ENCODE measurements around the gene PIGN. TPM values are rescaled to one million over a fixed set of nuclear protein-coding genes. Genes with fewer than 3 reads are reported as not detected.

Gene PIGN
- total RNA-seq, 2 experiments from 2014 or later, result 9.6 to 11.7 TPM

DNA sequence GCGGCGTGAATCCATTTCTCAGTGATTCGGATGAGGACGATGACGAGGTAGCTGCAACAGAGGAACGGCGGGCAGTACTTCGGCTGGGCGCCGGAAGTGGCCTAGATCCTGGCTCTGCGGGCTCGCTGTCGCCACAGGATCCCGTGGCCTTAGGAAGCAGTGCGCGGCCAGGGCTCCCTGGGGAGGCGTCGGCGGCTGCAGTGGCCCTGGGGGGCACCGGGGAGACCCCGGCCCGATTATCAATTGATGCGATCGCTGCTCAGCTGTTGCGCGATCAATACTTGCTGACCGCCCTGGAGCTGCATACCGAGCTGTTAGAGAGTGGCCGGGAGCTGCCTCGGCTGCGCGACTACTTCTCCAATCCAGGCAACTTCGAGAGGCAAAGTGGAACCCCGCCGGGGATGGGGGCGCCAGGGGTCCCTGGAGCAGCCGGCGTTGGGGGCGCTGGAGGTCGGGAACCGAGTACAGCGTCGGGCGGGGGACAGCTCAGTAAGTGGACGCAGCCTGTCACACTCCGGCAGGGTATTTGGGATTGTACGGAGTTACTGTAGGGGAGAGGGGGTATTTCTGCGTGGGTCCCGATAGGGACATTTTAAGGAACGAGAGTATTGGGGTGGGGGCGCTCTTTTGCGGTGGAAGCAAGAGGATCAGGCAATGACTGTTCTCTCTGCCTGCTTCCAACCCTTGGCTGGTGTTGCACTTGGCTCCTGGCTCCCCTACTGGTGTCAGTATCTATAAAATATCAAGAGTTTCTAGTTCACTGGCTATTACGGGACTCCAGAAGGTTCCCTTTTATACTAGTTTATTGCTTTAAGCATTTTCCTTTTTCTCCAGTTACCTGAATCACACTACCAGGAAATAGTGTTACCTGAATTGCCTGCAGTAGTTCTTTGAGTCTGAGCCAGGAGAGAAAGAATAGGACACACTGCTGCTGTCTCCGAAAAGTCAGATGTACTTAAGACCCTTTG lies 971 bp upstream of the PIGN start:
- intact Hi-C loops (cut with DNase I, micrococcal nuclease), result loop anchor here (2.0 to 10.0 kb wide), 7 partner anchors 15 to 1787 kb away; partner anchors contain the start of genes PHLPP1 (in 2 of the 2), KDSR (in 1 of the 2), SERPINB8 (in 1 of the 2) and VPS4B (in 1 of the 2)
- Mint-ChIP-seq H3K4me3 (peak overlapping the region; percentile 97), H3K9me3 (no peaks in the 10 kb centered on the region), H3K27me3 (no peaks in the 10 kb centered on the region), H3K27ac (peak overlapping the region; percentile 95), H3K4me1 (ENCODE audit: low read depth) (peaks cover 80% of the 10 kb centered on the region), H3K36me3 (ENCODE audit: low read depth) (peaks cover 47% of the 10 kb centered on the region)
- Histone ChIP-seq H3K4me3 (ENCODE audit: low read length) (peak overlapping the region; percentile 76), H3K27ac (ENCODE audit: low read depth in 1 of 2, low read length in 2 of 2) (peak overlapping the region; percentile 0 to 40), H3K9me3 (ENCODE audit: control insufficient read depth in 1 of 2, insufficient read depth in 1 of 2, low read length in 2 of 2) (no peaks in the 10 kb centered on the region), H3K27me3 (ENCODE audit: control insufficient read depth in 1 of 2, insufficient read depth in 2 of 2, low read length in 2 of 2) (no peaks in the 10 kb centered on the region), H3K36me3 (ENCODE audit: insufficient read depth, low read length) (no peaks in the 10 kb centered on the region), H3K4me1 (ENCODE audit: insufficient read depth, low read length) (peaks cover 29% of the 10 kb centered on the region)
- no peak for TF ChIP-seq CTCF (IDR thresholded peaks at IDR 0.05)
- ChIA-PET CTCF (interaction anchor here (1.0 to 1.8 kb wide), 4 partner anchors 10 to 61 kb away, joined by 3 to 6 read pairs (median 3); no protein-coding TSS in a partner anchor), POLR2A (interaction anchor here (0.5 to 2.5 kb wide), 17 partner anchors 8 to 1180 kb away, joined by 3 to 17 read pairs (median 4); partner anchors contain the start of genes KDSR, PHLPP1 and ZCCHC2)
- DNase-seq (peak in 10 of 14 experiments; percentile 5 to 52 (median 20)), ATAC-seq (ENCODE audit: poor library complexity) (no peak)

- intact Hi-C loops (cut with DNase I, micrococcal nuclease), result loop anchor here (5.0 to 10.0 kb wide), 6 partner anchors 341 to 1788 kb away; partner anchors contain the start of genes PHLPP1 (in 2 of the 2), KDSR (in 1 of the 2), SERPINB8 (in 1 of the 2) and VPS4B (in 1 of the 2)
Measured at GRCh38 chr18:62186499-62186773, 420 bp downstream of the PIGN start.

More at GRCh38 chr18:62186499-62186773, 420 bp downstream of the PIGN start:
- Mint-ChIP-seq H3K36me3 (ENCODE audit: low read depth) (peaks cover 36% of the 10 kb centered on the region), H3K27me3 (no peaks in the 10 kb centered on the region), H3K4me3 (peak overlapping the region; percentile 97), H3K27ac (peak overlapping the region; percentile 95), H3K4me1 (ENCODE audit: low read depth) (peaks cover 66% of the 10 kb centered on the region), H3K9me3 (no peaks in the 10 kb centered on the region)
- Histone ChIP-seq H3K36me3 (ENCODE audit: insufficient read depth, low read length) (no peaks in the 10 kb centered on the region), H3K27ac (ENCODE audit: low read depth in 1 of 2, low read length in 2 of 2) (peak overlapping the region; percentile 66 to 78), H3K9me3 (ENCODE audit: control insufficient read depth in 1 of 2, insufficient read depth in 1 of 2, low read length in 2 of 2) (no peaks in the 10 kb centered on the region), H3K4me1 (ENCODE audit: insufficient read depth, low read length) (peaks cover 27% of the 10 kb centered on the region), H3K4me3 (ENCODE audit: low read length) (peak overlapping the region; percentile 76), H3K27me3 (ENCODE audit: control insufficient read depth in 1 of 2, insufficient read depth in 2 of 2, low read length in 2 of 2) (no peaks in the 10 kb centered on the region)
- ChIA-PET CTCF (interaction anchor here (1.8 kb wide), 1 partner anchor 63 kb away, joined by 6 read pairs; no protein-coding TSS in a partner anchor), POLR2A (interaction anchor here (0.5 to 2.5 kb wide), 12 partner anchors 9 to 1181 kb away, joined by 3 to 17 read pairs (median 4); partner anchors contain the start of genes KDSR, PHLPP1 and ZCCHC2)
- ATAC-seq (ENCODE audit: poor library complexity), result peak; percentile 1
- DNase-seq, result no peak
- TF ChIP-seq CTCF (IDR thresholded peaks at IDR 0.05), result no peak
